ENCODE data around the gene PRIMA1.
A peak's percentile ranks its signal among the peaks of the same experiment; 100 is the strongest.

Gene PRIMA1

GRCh38 chr14:93753647-93754046 lies 34.6 kb downstream of the PRIMA1 start:
- no peak for DNase-seq (ENCODE audit: low spot score)

- DNase-seq (ENCODE audit: low spot score) = peak; percentile 96
These were observed 35.2 kb downstream of the PRIMA1 start for GRCh38 chr14:93752980-93753561.

GRCh38 chr14:93751946-93752655 lies 36.2 kb downstream of the PRIMA1 start:
- no peak for DNase-seq (ENCODE audit: low spot score)

GRCh38 chr14:93749076-93749420 lies 39.2 kb downstream of the PRIMA1 start:
- DNase-seq (ENCODE audit: low spot score) = no peak

- DNase-seq (ENCODE audit: low spot score) = no peak
These were observed 39.8 kb downstream of the PRIMA1 start for GRCh38 chr14:93748208-93749075.

GRCh38 chr14:93747560-93747959 lies 40.7 kb downstream of the PRIMA1 start:
- DNase-seq (ENCODE audit: low spot score) = no peak

- no peak for DNase-seq (ENCODE audit: low spot score)
These were observed 41.2 kb downstream of the PRIMA1 start for GRCh38 chr14:93747102-93747501.

GRCh38 chr14:93745603-93746273 lies 42.5 kb downstream of the PRIMA1 start:
- DNase-seq (ENCODE audit: low spot score) = no peak

GRCh38 chr14:93744876-93745275 lies 43.4 kb downstream of the PRIMA1 start:
- DNase-seq (ENCODE audit: low spot score) = no peak

GRCh38 chr14:93744176-93744575 lies 44.1 kb downstream of the PRIMA1 start:
- no peak for DNase-seq (ENCODE audit: low spot score)

- no peak for DNase-seq (ENCODE audit: low spot score)
These were observed 44.8 kb downstream of the PRIMA1 start for GRCh38 chr14:93743270-93744060.

- no peak for DNase-seq (ENCODE audit: low spot score)
These were observed 45.5 kb downstream of the PRIMA1 start for GRCh38 chr14:93742761-93743160.

GRCh38 chr14:93741556-93742230 lies 46.6 kb downstream of the PRIMA1 start:
- DNase-seq (ENCODE audit: low spot score) = no peak

GRCh38 chr14:93737634-93738033 lies 50.7 kb downstream of the PRIMA1 start:
- DNase-seq (ENCODE audit: low spot score) = no peak

GRCh38 chr14:93736378-93737014 lies 51.8 kb downstream of the PRIMA1 start:
- DNase-seq (ENCODE audit: low spot score) = no peak

GRCh38 chr14:93735206-93735605 lies 53.1 kb downstream of the PRIMA1 start:
- no peak for DNase-seq (ENCODE audit: low spot score)

- DNase-seq (ENCODE audit: low spot score) = no peak
These were observed 54.0 kb downstream of the PRIMA1 start for GRCh38 chr14:93734086-93734822.

GRCh38 chr14:93733631-93734030 lies 54.7 kb downstream of the PRIMA1 start:
- no peak for DNase-seq (ENCODE audit: low spot score)

GRCh38 chr14:93733231-93733630 lies 55.1 kb downstream of the PRIMA1 start:
- DNase-seq (ENCODE audit: low spot score) = no peak

- no peak for DNase-seq (ENCODE audit: low spot score)
These were observed 55.8 kb downstream of the PRIMA1 start for GRCh38 chr14:93732524-93732923.
